Hematopoietic multipotent progenitor cell treated with erythropoietin and hydrocortisone succinate and interleukin-3 and kit ligand, for 8 days (in vitro differentiated cells): ENCODE measurements around the gene RINL.
"Not testable (repeated sequence)": the region's sequence is repeated elsewhere in the genome, so short reads cannot be mapped to it uniquely, and the experiment has no call there.

Experiments
- DNase-seq: peaks from one replicate; pipeline ENCODE4 v3.0.0-alpha.2; 2015

The RINL gene

GRCh38 chr19:38904581-38905539, 26.8 kb upstream of the RINL start:
- DNase-seq: no peak

GRCh38 chr19:38901683-38902082, 23.6 kb upstream of the RINL start:
- no peak for DNase-seq

- no peak for DNase-seq
Measured at GRCh38 chr19:38900743-38901190, 22.7 kb upstream of the RINL start.

GRCh38 chr19:38900202-38900629, 22.1 kb upstream of the RINL start:
- no peak for DNase-seq

GRCh38 chr19:38899447-38900201, 21.5 kb upstream of the RINL start, which contains the start of the genes NFKBIB and SIRT2:
TSS of gene NFKBIB (plus strand) at chr19:38899969. CDS start at chr19:38900033, 64 bp downstream.
TSS of gene SIRT2 (minus strand) at chr19:38899618. CDS start at chr19:38899521, 97 bp downstream.
- peak; percentile 100 for DNase-seq

GRCh38 chr19:38898788-38899446, 20.8 kb upstream of the RINL start:
- DNase-seq: no peak

- no peak for DNase-seq
Measured at GRCh38 chr19:38894968-38895367, 16.9 kb upstream of the RINL start.

- DNase-seq: no peak
Measured at GRCh38 chr19:38893341-38893771, 15.3 kb upstream of the RINL start.

GRCh38 chr19:38892841-38893240, 14.8 kb upstream of the RINL start:
- DNase-seq: no peak

- no peak for DNase-seq
Measured at GRCh38 chr19:38891771-38892170, 13.7 kb upstream of the RINL start.

GRCh38 chr19:38890686-38891085, 12.6 kb upstream of the RINL start:
- DNase-seq: no peak

GRCh38 chr19:38889803-38890202, 11.7 kb upstream of the RINL start:
- no peak for DNase-seq

GRCh38 chr19:38888876-38889275, 10.8 kb upstream of the RINL start:
- DNase-seq: no peak

- DNase-seq: not testable (repeated sequence)
Measured at GRCh38 chr19:38884691-38885090, 6.6 kb upstream of the RINL start.

GRCh38 chr19:38883286-38883685, 5.2 kb upstream of the RINL start:
- DNase-seq: no peak

GRCh38 chr19:38880882-38881609, 3.0 kb upstream of the RINL start:
- no peak for DNase-seq

GRCh38 chr19:38880076-38880881, 2.2 kb upstream of the RINL start:
- DNase-seq: no peak

- DNase-seq: no peak
Measured at GRCh38 chr19:38879400-38879751, 1.3 kb upstream of the RINL start.

GRCh38 chr19:38878575-38879399, 712 bp upstream of the RINL start:
- no peak for DNase-seq

GRCh38 chr19:38875656-38876395, 2.2 kb downstream of the RINL start:
- peak; percentile 35 for DNase-seq
